Fibroblast of lung (primary cell): ENCODE data around the gene WNT7A. TPM values are rescaled to one million over a fixed set of nuclear protein-coding genes. Genes with fewer than 3 reads are reported as not detected.

Experiments used
- DNase-seq, 2 donors: peaks; one replicate each; pipeline versions ENCODE4 v3.0.0 to v3.0.0-alpha.2; 2010; ENCODE audit warnings: low read depth in 2 of 2
- H2AFZ ChIP-seq: 2 replicates; pipeline ENCODE4 v1.5.1; 2012; ENCODE audit warnings: low read length, control low read depth, inconsistent platforms
- H3K27ac ChIP-seq: 2 replicates; pipeline ENCODE4 v1.5.1; 2011; ENCODE audit warnings: low read length, control low read depth; ENCODE audit not compliant: insufficient read depth
- H3K27me3 ChIP-seq: 2 replicates; pipeline ENCODE4 v1.5.1; 2011; ENCODE audit warnings: mild to moderate bottlenecking, low read length; ENCODE audit not compliant: control insufficient read depth, insufficient read depth
- H3K36me3 ChIP-seq: 2 replicates; pipeline ENCODE4 v1.5.1; 2011; ENCODE audit warnings: low read length; ENCODE audit not compliant: control insufficient read depth, insufficient read depth
- H3K4me1 ChIP-seq: 2 replicates; pipeline ENCODE4 v1.5.1; 2011; ENCODE audit warnings: low read length; ENCODE audit not compliant: control insufficient read depth, insufficient read depth; ENCODE audit errors: extremely low read depth
- H3K4me2 ChIP-seq: 2 replicates; pipeline ENCODE4 v1.5.1; 2011; ENCODE audit warnings: low read length, control low read depth; ENCODE audit not compliant: insufficient read depth; ENCODE audit errors: extremely low read depth
- H3K4me3 ChIP-seq, 4 experiments: fragments of 200-600 bp in 1 of 4; sonication (generic) in 1 of 4; replicated peaks in 1 of 4; 2 replicates each; pipeline ENCODE4 v1.5.1; 2011 to 2016; ENCODE audit warnings: low read length in 4 of 4, low read depth in 3 of 4, mild to moderate bottlenecking in 3 of 4, control low read depth in 2 of 4, inconsistent platforms in 1 of 4, mixed read lengths in 1 of 4; ENCODE audit not compliant: insufficient read depth in 1 of 4; ENCODE audit errors: control extremely low read depth in 1 of 4
- H3K79me2 ChIP-seq: 2 replicates; pipeline ENCODE4 v1.5.1; 2012; ENCODE audit warnings: mild to moderate bottlenecking, low read length, inconsistent platforms; ENCODE audit not compliant: control insufficient read depth, insufficient read depth
- H3K9ac ChIP-seq: 2 replicates; pipeline ENCODE4 v1.5.1; 2011; ENCODE audit warnings: mild to moderate bottlenecking, low read length, control low read depth; ENCODE audit not compliant: insufficient read depth
- H3K9me3 ChIP-seq: 2 replicates; pipeline ENCODE4 v1.5.1; 2012; ENCODE audit warnings: low read depth, low read length; ENCODE audit not compliant: control insufficient read depth, insufficient read depth
- H4K20me1 ChIP-seq: 2 replicates; pipeline ENCODE4 v1.5.1; 2011; ENCODE audit warnings: low read length; ENCODE audit not compliant: control insufficient read depth, insufficient read depth; ENCODE audit errors: extremely low read depth
- CTCF ChIP-seq, 2 donors: IDR thresholded peaks in 1 of 2; conservative IDR thresholded peaks in 1 of 2; 1 replicate in 1 of 2; 2 replicates in 1 of 2; pipeline ENCODE4 v1.5.1; 2011 to 2012; ENCODE audit warnings: low read length in 2 of 2, control low read depth in 1 of 2, inconsistent platforms in 1 of 2, low read depth in 1 of 2, mild to moderate bottlenecking in 1 of 2
- EZH2 ChIP-seq: IDR thresholded peaks from 2 replicates; pipeline ENCODE4 v1.5.1; 2012; ENCODE audit warnings: low read length, control low read depth, mild to moderate bottlenecking; ENCODE audit errors: missing control alignments
- polyA plus RNA-seq, 2 donors: library from polyadenylated mRNA; depleted of rRNA in 1 of 2; stranded (reverse) in 1 of 2; unstranded in 1 of 2; fragments of >200 nt; gene quantifications; 2 replicates each; pipeline ENCODE4 v1.2.1, GENCODE V29; 2011 to 2012; ENCODE audit warnings: missing spikeins in 1 of 2
- total RNA-seq: library from RNA; depleted of rRNA; stranded (reverse); fragments of >200 nt; gene quantifications from 2 replicates; pipeline ENCODE4 v1.2.1, GENCODE V29; 2014

WNT7A gene
- total and polyA plus RNA-seq, 2 donors (not counting 1 experiment from before 2014, with no cell fraction given): not detected

DNA sequence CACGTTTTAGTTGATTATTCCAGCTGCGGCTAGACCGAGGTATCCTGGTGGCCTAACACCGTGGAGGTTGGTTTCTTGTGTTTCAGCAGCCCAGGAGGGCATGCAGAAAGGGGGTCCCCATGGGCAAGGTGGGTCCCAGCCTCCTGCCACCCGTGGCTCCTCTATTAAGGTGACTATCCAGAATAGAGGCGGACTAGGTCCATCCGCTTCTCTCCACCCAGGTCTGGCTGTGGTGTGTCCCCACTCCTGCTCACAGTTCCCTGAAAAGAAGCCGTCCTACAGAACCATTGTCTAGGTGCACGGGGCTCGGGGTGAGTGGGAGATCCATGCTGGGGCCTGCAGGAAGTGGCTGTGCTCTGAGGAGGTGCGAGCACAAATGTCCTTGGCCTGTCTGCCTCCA lies 81.5 kb downstream of the WNT7A start:
- H3K79me2 ChIP-seq: no peaks in the 10 kb centered on the region
- no peaks in the 10 kb centered on the region for H4K20me1 ChIP-seq
- no peaks in the 10 kb centered on the region for H3K27me3 ChIP-seq
- no peaks in the 10 kb centered on the region for H3K36me3 ChIP-seq
- H3K27ac ChIP-seq: no peak overlapping the region
- H3K9me3 ChIP-seq: no peaks in the 10 kb centered on the region
- no peaks in the 10 kb centered on the region for H3K4me1 ChIP-seq
- no peak for DNase-seq
- H3K4me3 ChIP-seq: no peak overlapping the region
- H3K9ac ChIP-seq: no peak overlapping the region
- H3K4me2 ChIP-seq: no peak overlapping the region
- H2AFZ ChIP-seq: no peak overlapping the region
- TF ChIP-seq CTCF (conservative IDR thresholded peaks at IDR 0.05 in 1 of 2, IDR thresholded peaks at IDR 0.05 in 1 of 2; ENCODE audit: low read depth in 1 of 2, low read length in 2 of 2) (no peak), EZH2 (no peak)

DNA sequence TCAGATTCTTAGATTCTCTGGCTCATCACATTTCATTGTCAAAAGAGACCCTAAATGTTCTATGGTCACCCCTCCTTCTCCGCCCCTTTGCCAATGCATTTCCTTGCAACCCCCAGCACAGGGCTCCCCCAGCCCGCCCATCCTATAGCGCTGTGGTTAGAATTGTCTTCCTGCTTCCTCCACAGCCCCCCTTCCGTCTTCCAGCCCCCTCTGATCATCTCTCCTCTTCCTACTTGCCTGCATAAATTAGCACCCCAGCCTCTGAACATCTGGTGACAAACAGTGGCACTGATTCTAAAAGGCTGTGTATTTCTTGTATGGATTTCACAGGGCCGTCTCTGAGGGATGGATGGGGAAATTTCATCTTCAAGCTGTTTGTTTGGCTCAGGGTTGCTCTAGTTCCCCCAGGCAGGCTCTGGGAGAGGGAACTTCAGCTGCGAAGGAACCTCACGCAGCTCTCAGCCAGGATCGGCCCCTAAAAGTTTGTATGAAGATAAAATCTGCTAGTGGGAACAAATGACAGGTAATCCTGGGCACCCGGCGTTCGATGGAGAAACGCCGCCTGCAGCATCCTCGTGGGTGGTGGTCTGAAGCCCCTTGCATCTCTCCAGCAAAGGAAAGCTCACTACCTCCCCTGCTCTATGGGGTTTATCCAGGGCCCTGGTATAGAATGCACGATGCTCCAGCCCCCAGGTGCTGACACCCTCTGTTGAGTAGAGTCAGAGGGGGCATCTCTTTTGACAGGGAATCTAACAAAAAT lies 83.0 kb downstream of the WNT7A start:
- no peaks in the 10 kb centered on the region for H3K27me3 ChIP-seq
- no peak overlapping the region for H2AFZ ChIP-seq
- H3K9me3 ChIP-seq: no peaks in the 10 kb centered on the region
- DNase-seq: no peak
- H3K9ac ChIP-seq: no peak overlapping the region
- H3K27ac ChIP-seq: no peak overlapping the region
- no peaks in the 10 kb centered on the region for H3K36me3 ChIP-seq
- no peaks in the 10 kb centered on the region for H3K4me1 ChIP-seq
- no peak overlapping the region for H3K4me3 ChIP-seq
- TF ChIP-seq EZH2: no peak
- TF ChIP-seq CTCF (conservative IDR thresholded peaks at IDR 0.05 in 1 of 2, IDR thresholded peaks at IDR 0.05 in 1 of 2; ENCODE audit: low read depth in 1 of 2, low read length in 2 of 2): no peak
- no peaks in the 10 kb centered on the region for H4K20me1 ChIP-seq
- no peak overlapping the region for H3K4me2 ChIP-seq
- no peaks in the 10 kb centered on the region for H3K79me2 ChIP-seq

DNA sequence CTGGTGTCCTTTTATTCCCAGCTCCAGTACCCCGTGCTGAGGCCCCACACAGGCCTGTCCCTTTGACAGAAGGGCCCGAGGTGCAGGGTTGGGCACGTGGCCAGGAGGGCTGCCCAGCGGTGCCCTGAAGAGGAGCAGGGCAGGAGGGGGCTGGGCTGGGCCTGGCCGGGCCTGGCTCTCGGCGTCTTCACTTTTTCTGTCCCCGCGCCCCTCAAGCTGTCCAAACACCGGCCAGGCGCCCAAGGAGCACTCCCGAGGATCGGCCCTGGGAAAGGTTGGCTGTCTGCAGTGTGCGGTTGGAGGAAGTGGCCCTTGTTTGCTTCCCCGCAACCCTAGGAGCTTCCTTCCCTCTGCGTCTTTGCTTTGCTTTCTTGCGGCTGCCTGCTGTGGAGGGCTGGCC lies 84.1 kb downstream of the WNT7A start:
- no peak overlapping the region for H3K4me2 ChIP-seq
- no peaks in the 10 kb centered on the region for H4K20me1 ChIP-seq
- no peaks in the 10 kb centered on the region for H3K4me1 ChIP-seq
- TF ChIP-seq EZH2 (no peak), CTCF (conservative IDR thresholded peaks at IDR 0.05 in 1 of 2, IDR thresholded peaks at IDR 0.05 in 1 of 2; ENCODE audit: low read depth in 1 of 2, low read length in 2 of 2) (no peak)
- no peak overlapping the region for H3K9ac ChIP-seq
- H3K36me3 ChIP-seq: no peaks in the 10 kb centered on the region
- no peaks in the 10 kb centered on the region for H3K79me2 ChIP-seq
- DNase-seq: no peak
- H2AFZ ChIP-seq: no peak overlapping the region
- no peak overlapping the region for H3K27ac ChIP-seq
- no peaks in the 10 kb centered on the region for H3K27me3 ChIP-seq
- no peaks in the 10 kb centered on the region for H3K9me3 ChIP-seq
- no peak overlapping the region for H3K4me3 ChIP-seq
